NB4 (cell line): Measurements from ENCODE around the gene ZACN.
A peak's percentile ranks its signal among the peaks of the same experiment; 100 is the strongest.

Experiments
- DNase-seq: peaks from one replicate; pipeline ENCODE4 v3.0.0; 2010; ENCODE audit warnings: low read depth
- H3K4me3 ChIP-seq: one replicate; pipeline ENCODE4 v1.5.1; 2011; ENCODE audit warnings: mild to moderate bottlenecking, low read depth, low read length, moderate library complexity
- CTCF ChIP-seq: IDR thresholded peaks from one replicate; pipeline ENCODE4 v1.5.1; 2012; ENCODE audit warnings: low read depth, low read length
- MAX ChIP-seq: IDR thresholded peaks from 2 replicates; pipeline ENCODE4 v1.6.1; 2011; ENCODE audit warnings: low read depth, low read length
- MYC ChIP-seq: IDR thresholded peaks from 2 replicates; pipeline ENCODE4 v1.6.1; 2011; ENCODE audit warnings: low read depth, low read length
- POLR2A ChIP-seq: IDR thresholded peaks from 2 replicates; pipeline ENCODE4 v1.6.1; 2011; ENCODE audit warnings: mild to moderate bottlenecking; ENCODE audit not compliant: insufficient read length; ENCODE audit errors: extremely low read depth

ZACN gene

GRCh38 chr17:76097716-76098295 lies 18.8 kb downstream of the ZACN start:
- no peak overlapping the region for H3K4me3 ChIP-seq
- DNase-seq: no peak
- TF ChIP-seq MAX (no peak), CTCF (no peak), MYC (no peak), POLR2A (no peak)

GRCh38 chr17:76102944-76103273 lies 23.9 kb downstream of the ZACN start:
- DNase-seq: no peak
- peak overlapping the region; percentile 86 for H3K4me3 ChIP-seq
- TF ChIP-seq POLR2A: no peak
- TF ChIP-seq MYC: no peak
- no peak for TF ChIP-seq MAX
- TF ChIP-seq CTCF: no peak

- TF ChIP-seq CTCF (no peak), MYC (peak; percentile 73), POLR2A (peak; percentile 98), MAX (peak; percentile 53)
- peak within 1 kb of the TSS; percentile 86 for H3K4me3 ChIP-seq
- peak; percentile 93 for DNase-seq
Observed at GRCh38 chr17:76103274-76104139, 24.5 kb downstream of the ZACN start, which contains the start of gene EXOC7. Gene EXOC7 (minus strand): TSS chr17:76103787. CDS start chr17:76103692, 95 bp downstream.

- peak; percentile 89 for DNase-seq
- H3K4me3 ChIP-seq: peak overlapping the region; percentile 86
- TF ChIP-seq MYC (no peak), MAX (no peak), POLR2A (no peak), CTCF (no peak)
Observed at GRCh38 chr17:76104140-76104895, 25.3 kb downstream of the ZACN start.

GRCh38 chr17:76104896-76105231 lies 25.9 kb downstream of the ZACN start:
- peak; percentile 42 for DNase-seq
- H3K4me3 ChIP-seq: peak overlapping the region; percentile 86
- TF ChIP-seq CTCF (no peak), MAX (no peak), MYC (no peak), POLR2A (no peak)
